Thoracic aorta (tissue), 2 donors: ENCODE measurements around the gene SLC22A2. TPM values are rescaled to one million over a fixed set of nuclear protein-coding genes. Genes with fewer than 3 reads are reported as not detected.
A peak's percentile ranks its signal among the peaks of the same experiment; 100 is the strongest.

Experiments
- ATAC-seq: fragments of 150-250 bp; one replicate; pipeline ENCODE4 v1.8.0; 2017; ENCODE audit warnings: low read depth; ENCODE audit not compliant: insufficient number of reproducible peaks, low FRiP score
- DNase-seq: peaks from one replicate; pipeline ENCODE4 v3.0.0-alpha.2; 2020; ENCODE audit warnings: low spot score
- H3K27ac ChIP-seq, 2 donors: fragments of 200-600 bp; sonication (generic); 1 replicate in 1 of 2; 2 replicates in 1 of 2; pipeline ENCODE4 v1.5.1; 2016; ENCODE audit warnings: mild to moderate bottlenecking in 2 of 2, moderate library complexity in 2 of 2
- H3K27me3 ChIP-seq: fragments of 200-600 bp; sonication (generic); replicated peaks from 2 replicates; pipeline ENCODE4 v1.6.0; 2016; ENCODE audit warnings: mild to moderate bottlenecking; ENCODE audit not compliant: insufficient read depth
- H3K36me3 ChIP-seq: fragments of 200-600 bp; sonication (generic); one replicate; pipeline ENCODE4 v1.5.1; 2016
- H3K4me1 ChIP-seq, 2 donors: fragments of 200-600 bp; sonication (generic); 1 replicate in 1 of 2; 2 replicates in 1 of 2; pipeline versions ENCODE4 v1.5.1 to v1.6.0; 2016; ENCODE audit warnings: low read depth in 2 of 2, mild to moderate bottlenecking in 1 of 2; ENCODE audit not compliant: control insufficient read depth in 1 of 2
- H3K4me3 ChIP-seq: fragments of 200-600 bp; sonication (generic); 2 replicates; pipeline ENCODE4 v1.5.1; 2016; ENCODE audit warnings: mild to moderate bottlenecking
- H3K9me3 ChIP-seq: fragments of 200-600 bp; sonication (generic); 2 replicates; pipeline ENCODE4 v1.5.1; 2016
- CTCF ChIP-seq: fragments of 200-600 bp; sonication (generic); IDR thresholded peaks from one replicate; pipeline ENCODE4 v1.5.1; 2019; ENCODE audit warnings: antibody characterized with exemption
- total RNA-seq, 2 donors: library from RNA; depleted of rRNA; stranded (reverse); fragments of >200 nt; gene quantifications; one replicate each; pipeline versions ENCODE4 v1.1.0 to v1.2.3, GENCODE V29; 2016

Gene SLC22A2
- total RNA-seq, 2 donors from 2014 or later = not detected

DNA sequence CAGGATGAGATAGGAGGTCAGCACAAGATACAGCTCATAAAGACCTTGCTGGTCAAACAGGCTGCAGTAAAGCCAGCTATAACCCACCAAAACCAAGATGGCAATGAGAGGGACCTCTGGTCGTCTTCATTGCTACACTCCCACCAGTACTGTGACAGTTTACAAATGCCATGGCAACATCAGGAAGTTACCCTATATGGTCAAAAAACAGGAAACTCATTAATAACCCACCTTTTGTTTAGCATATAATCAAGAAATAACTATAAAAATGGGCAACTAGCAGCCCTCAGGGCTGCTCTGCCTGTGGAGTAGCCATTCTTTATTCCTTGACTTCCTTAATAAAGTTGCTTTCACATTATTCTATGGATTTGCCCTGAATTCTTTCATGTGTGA lies 30.9 kb downstream of the SLC22A2 start:
- ATAC-seq (no peak), DNase-seq (no peak)
- Histone ChIP-seq H3K27ac (peak overlapping the region in 1 of 2 donors; percentile 78), H3K36me3 (no peaks in the 10 kb centered on the region), H3K4me1 (peaks cover 11 to 45% of the 10 kb centered on the region in 2 donors), H3K4me3 (no peak overlapping the region), H3K9me3 (no peaks in the 10 kb centered on the region), H3K27me3 (no peaks in the 10 kb centered on the region)
- no peak for TF ChIP-seq CTCF

GRCh38 chr6:160227038-160227768 lies 31.4 kb downstream of the SLC22A2 start:
- H3K27ac ChIP-seq = peak overlapping the region in 1 of 2 donors; percentile 78
- no peaks in the 10 kb centered on the region for H3K27me3 ChIP-seq
- H3K4me1 ChIP-seq = peaks cover 11 to 51% of the 10 kb centered on the region in 2 donors
- TF ChIP-seq CTCF = no peak
- H3K4me3 ChIP-seq = no peak overlapping the region
- ATAC-seq (no peak), DNase-seq (no peak)
- no peaks in the 10 kb centered on the region for H3K9me3 ChIP-seq
- no peaks in the 10 kb centered on the region for H3K36me3 ChIP-seq

- TF ChIP-seq CTCF = no peak
- no peak for DNase-seq
- H3K27ac ChIP-seq = peak overlapping the region; percentile 78 to 83
- H3K36me3 ChIP-seq = no peaks in the 10 kb centered on the region
- no peaks in the 10 kb centered on the region for H3K9me3 ChIP-seq
- no peak overlapping the region for H3K4me3 ChIP-seq
- peaks cover 11 to 53% of the 10 kb centered on the region in 2 donors for H3K4me1 ChIP-seq
- ATAC-seq = no peak
- no peaks in the 10 kb centered on the region for H3K27me3 ChIP-seq
Observed at GRCh38 chr6:160226118-160226591, 32.5 kb downstream of the SLC22A2 start.

GRCh38 chr6:160224639-160225237 lies 33.9 kb downstream of the SLC22A2 start:
- Histone ChIP-seq H3K4me3 (peak overlapping the region; percentile 24), H3K36me3 (no peaks in the 10 kb centered on the region), H3K9me3 (peaks cover 5% of the 10 kb centered on the region), H3K27ac (peak overlapping the region; percentile 78 to 83), H3K27me3 (no peaks in the 10 kb centered on the region), H3K4me1 (peaks cover 11 to 43% of the 10 kb centered on the region in 2 donors)
- DNase-seq (no peak), ATAC-seq (peak; percentile 58)
- TF ChIP-seq CTCF = no peak

DNA sequence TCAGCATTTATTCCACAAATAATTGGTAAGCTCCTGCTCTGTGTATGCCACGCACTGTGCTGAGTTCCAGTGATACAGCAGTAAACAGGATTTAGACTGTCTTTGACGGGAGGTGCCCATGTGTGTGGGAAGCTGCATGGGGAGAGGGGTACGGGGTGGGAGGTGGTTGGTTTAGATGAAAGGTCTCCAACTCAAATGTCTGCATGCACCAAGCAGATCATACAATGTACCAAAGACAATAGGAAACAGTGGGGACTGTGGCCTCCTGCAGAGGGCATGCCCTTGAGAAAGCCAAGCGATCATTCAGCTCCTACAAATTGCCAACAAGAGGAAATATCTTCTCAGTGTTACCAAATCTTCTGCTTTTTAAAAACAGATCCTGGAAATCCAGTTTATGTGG lies 36.1 kb downstream of the SLC22A2 start:
- Histone ChIP-seq H3K4me3 (no peak overlapping the region), H3K27me3 (no peaks in the 10 kb centered on the region), H3K27ac (peak overlapping the region; percentile 46 to 70), H3K4me1 (peaks cover 12 to 52% of the 10 kb centered on the region in 2 donors), H3K36me3 (no peaks in the 10 kb centered on the region), H3K9me3 (peaks cover 5% of the 10 kb centered on the region)
- no peak for TF ChIP-seq CTCF
- DNase-seq (no peak), ATAC-seq (no peak)
